Keratinocyte (primary cell): ENCODE measurements around the gene SLC34A2. TPM values are rescaled to one million over a fixed set of nuclear protein-coding genes. Genes with fewer than 3 reads are reported as not detected.

Experiments
- DNase-seq: peaks from one replicate; pipeline ENCODE4 v3.0.0-alpha.2; 2011; ENCODE audit warnings: low read depth, missing footprints, low spot score
- FAIRE-seq: peaks from 2 replicates; lab custom pipeline; 2011; peaks lifted over from hg19 to GRCh38; lab: Jason Lieb, UNC
- H2AFZ ChIP-seq: 2 replicates; pipeline ENCODE4 v1.6.0; 2012; ENCODE audit warnings: low read length, control low read depth, inconsistent platforms; ENCODE audit not compliant: control insufficient read depth
- H3K27ac ChIP-seq: 2 replicates; pipeline ENCODE4 v1.5.1; 2011; ENCODE audit warnings: low read length; ENCODE audit not compliant: control insufficient read depth, insufficient read depth
- H3K27me3 ChIP-seq: 3 replicates; pipeline ENCODE4 v1.6.0; 2011; ENCODE audit warnings: low read length; ENCODE audit not compliant: control insufficient read depth, insufficient read depth; ENCODE audit errors: extremely low read depth
- H3K36me3 ChIP-seq, 2 experiments: 2 replicates in 1 of 2; 3 replicates in 1 of 2; pipeline ENCODE4 v1.5.1; 2011; ENCODE audit warnings: low read length in 2 of 2, mild to moderate bottlenecking in 1 of 2; ENCODE audit not compliant: control insufficient read depth in 2 of 2, insufficient read depth in 2 of 2; ENCODE audit errors: extremely low read depth in 1 of 2
- H3K4me1 ChIP-seq: 3 replicates; pipeline ENCODE4 v1.5.1; 2011; ENCODE audit warnings: low read length; ENCODE audit not compliant: control insufficient read depth, insufficient read depth; ENCODE audit errors: extremely low read depth
- H3K4me2 ChIP-seq: 3 replicates; pipeline ENCODE4 v1.6.0; 2011; ENCODE audit warnings: low read depth, low read length; ENCODE audit not compliant: control insufficient read depth, insufficient read depth; ENCODE audit errors: extremely low read depth
- H3K4me3 ChIP-seq, 3 experiments: fragments of 200-600 bp in 1 of 3; sonication (generic) in 1 of 3; 2 replicates in 2 of 3; 3 replicates in 1 of 3; pipeline ENCODE4 v1.5.1; 2011 to 2016; ENCODE audit warnings: low read length in 3 of 3, mild to moderate bottlenecking in 3 of 3, control low read depth in 2 of 3, inconsistent platforms in 1 of 3, low read depth in 1 of 3, mixed read lengths in 1 of 3, mixed run types in 1 of 3, moderate library complexity in 1 of 3; ENCODE audit not compliant: control insufficient read depth in 2 of 3, insufficient read depth in 2 of 3; ENCODE audit errors: extremely low read depth in 1 of 3
- H3K79me2 ChIP-seq: 2 replicates; pipeline ENCODE4 v1.6.0; 2012; ENCODE audit warnings: low read length; ENCODE audit not compliant: control insufficient read depth, insufficient read depth
- H3K9ac ChIP-seq: 3 replicates; pipeline ENCODE4 v1.6.0; 2011; ENCODE audit warnings: low read length; ENCODE audit not compliant: control insufficient read depth, insufficient read depth; ENCODE audit errors: extremely low read depth
- H3K9me1 ChIP-seq: 3 replicates; pipeline ENCODE4 v1.6.0; 2011; ENCODE audit warnings: low read length; ENCODE audit not compliant: control insufficient read depth, insufficient read depth; ENCODE audit errors: extremely low read depth
- H3K9me3 ChIP-seq: 2 replicates; pipeline ENCODE4 v1.5.1; 2012; ENCODE audit warnings: low read depth, low read length; ENCODE audit not compliant: control insufficient read depth
- H4K20me1 ChIP-seq: 3 replicates; pipeline ENCODE4 v1.6.0; 2011; ENCODE audit warnings: low read length; ENCODE audit not compliant: control insufficient read depth, insufficient read depth; ENCODE audit errors: extremely low read depth
- CTCF ChIP-seq, 3 experiments: IDR thresholded peaks in 1 of 3; conservative IDR thresholded peaks in 1 of 3; optimal IDR thresholded peaks in 1 of 3; 2 replicates in 2 of 3; 3 replicates in 1 of 3; pipeline versions ENCODE3 to v1.5.1; 2011; ENCODE audit warnings: low read length in 3 of 3, mild to moderate bottlenecking in 3 of 3, moderate library complexity in 2 of 3, control low read depth in 1 of 3, inconsistent platforms in 1 of 3; ENCODE audit not compliant: insufficient read depth in 2 of 3; ENCODE audit errors: extremely low read depth in 1 of 3
- EZH2 ChIP-seq: IDR thresholded peaks from one replicate; pipeline ENCODE4 v1.6.1; 2012; ENCODE audit warnings: inconsistent platforms, mild to moderate bottlenecking, low read length, moderate library complexity
- dilution Hi-C: fragments of 300-500 bp; cut with MboI; formaldehyde crosslinking; loops from one replicate; pipeline ENCODE4 v1.7.0; 2020; ENCODE audit warnings: low sequenced_read_pairs; ENCODE audit not compliant: extremely low pct_ligation_motif_present
- polyA plus RNA-seq, 5 experiments: library from polyadenylated mRNA; depleted of rRNA in 3 of 5; stranded (reverse) in 3 of 5; stranded (forward) in 1 of 5; unstranded in 1 of 5; fragments of >200 nt; gene quantifications; 1 replicate in 1 of 5; 2 replicates in 3 of 5; 3 replicates in 1 of 5; pipeline versions ENCODE4 v1.2.1 to v1.2.3, GENCODE V29; 2011 to 2012; ENCODE audit warnings: missing spikeins in 2 of 5, low read depth in 1 of 5, low replicate concordance in 1 of 5

The SLC34A2 gene
- polyA plus RNA-seq, 1 donor (not counting 4 experiments of a cell fraction or from before 2014, with no cell fraction given): not detected

- no peak overlapping the region for H3K4me2 ChIP-seq
- FAIRE-seq: no peak
Observed at GRCh38 chr4:25651682-25652081, 4.0 kb upstream of the SLC34A2 start.

GRCh38 chr4:25654031-25654970, 1.4 kb upstream of the SLC34A2 start:
- FAIRE-seq (no peak), DNase-seq (no peak)
- Histone ChIP-seq H3K79me2 (no peaks in the 10 kb centered on the region), H3K4me3 (no peak overlapping the region), H3K4me1 (peaks cover 6% of the 10 kb centered on the region), H3K27me3 (peaks cover 41% of the 10 kb centered on the region), H3K9me3 (no peaks in the 10 kb centered on the region), H3K9ac (no peak overlapping the region), H3K4me2 (no peak overlapping the region), H3K36me3 (no peaks in the 10 kb centered on the region), H3K27ac (no peak overlapping the region), H4K20me1 (no peaks in the 10 kb centered on the region), H2AFZ (no peak overlapping the region), H3K9me1 (no peaks in the 10 kb centered on the region)
- TF ChIP-seq EZH2 (no peak), CTCF (optimal IDR thresholded peaks at IDR 0.05 in 1 of 3, IDR thresholded peaks at IDR 0.05 in 1 of 3, conservative IDR thresholded peaks at IDR 0.05 in 1 of 3; ENCODE audit: extremely low read depth in 1 of 3, insufficient read depth in 2 of 3, low read length in 3 of 3) (no peak)
- dilution Hi-C loops: no loop called here

More at GRCh38 chr4:25651682-25652081, 4.0 kb upstream of the SLC34A2 start:
- no peak for DNase-seq
- no peak overlapping the region for H3K4me3 ChIP-seq
- H2AFZ ChIP-seq: no peak overlapping the region
- no peaks in the 10 kb centered on the region for H3K9me1 ChIP-seq
- TF ChIP-seq CTCF (optimal IDR thresholded peaks at IDR 0.05 in 1 of 3, IDR thresholded peaks at IDR 0.05 in 1 of 3, conservative IDR thresholded peaks at IDR 0.05 in 1 of 3; ENCODE audit: extremely low read depth in 1 of 3, insufficient read depth in 2 of 3, low read length in 3 of 3) (no peak), EZH2 (no peak)
- no peak overlapping the region for H3K9ac ChIP-seq
- H3K27me3 ChIP-seq: peaks cover 34% of the 10 kb centered on the region
- H3K36me3 ChIP-seq: no peaks in the 10 kb centered on the region
- no peaks in the 10 kb centered on the region for H3K9me3 ChIP-seq
- H3K79me2 ChIP-seq: no peaks in the 10 kb centered on the region
- peaks cover 6% of the 10 kb centered on the region for H3K4me1 ChIP-seq
- H4K20me1 ChIP-seq: no peaks in the 10 kb centered on the region
- dilution Hi-C loops: no loop called here
- no peak overlapping the region for H3K27ac ChIP-seq
